Karpas-422 (cell line): ENCODE results near the gene WWOX. TPM values are rescaled to one million over a fixed set of nuclear protein-coding genes. Genes with fewer than 3 reads are reported as not detected.

Source experiments
- DNase-seq: peaks from one replicate; pipeline ENCODE4 v3.0.0-alpha.2; 2015
- H2AFZ ChIP-seq: fragments of 200-600 bp; sonication (generic); 2 replicates; pipeline ENCODE4 v1.6.1; 2014; ENCODE audit warnings: antibody characterized with exemption, low read length, mixed read lengths
- H3K27ac ChIP-seq: fragments of 200-600 bp; sonication (generic); 2 replicates; pipeline ENCODE4 v1.5.1; 2014; ENCODE audit warnings: mild to moderate bottlenecking, low read length, moderate library complexity
- H3K27me3 ChIP-seq: fragments of 200-600 bp; sonication (generic); 2 replicates; pipeline ENCODE4 v1.6.1; 2014; ENCODE audit warnings: low read length, mixed read lengths
- H3K36me3 ChIP-seq: fragments of 200-600 bp; sonication (generic); 2 replicates; pipeline ENCODE4 v1.6.1; 2014; ENCODE audit warnings: low read length, mixed read lengths; ENCODE audit not compliant: insufficient read depth
- H3K4me1 ChIP-seq: fragments of 200-600 bp; sonication (generic); 2 replicates; pipeline ENCODE4 v1.6.1; 2014; ENCODE audit warnings: mild to moderate bottlenecking, low read length, mixed read lengths
- H3K4me2 ChIP-seq: fragments of 200-600 bp; sonication (generic); 2 replicates; pipeline ENCODE4 v1.6.1; 2014; ENCODE audit warnings: low read length, low read depth, mild to moderate bottlenecking; ENCODE audit not compliant: poor library complexity, severe bottlenecking
- H3K4me3 ChIP-seq: fragments of 200-600 bp; sonication (generic); 2 replicates; pipeline ENCODE4 v1.5.1; 2014; ENCODE audit warnings: mild to moderate bottlenecking, antibody characterized with exemption, low read length, mixed read lengths
- H3K79me2 ChIP-seq: fragments of 200-600 bp; sonication (generic); 2 replicates; pipeline ENCODE4 v1.6.1; 2014; ENCODE audit warnings: mild to moderate bottlenecking, low read length, mixed read lengths
- H3K9ac ChIP-seq: fragments of 200-600 bp; sonication (generic); 2 replicates; pipeline ENCODE4 v1.6.0; 2014; ENCODE audit warnings: low read length
- H3K9me2 ChIP-seq: fragments of 200-600 bp; sonication (generic), shearing (Covaris generic); replicated peaks from 2 replicates; pipeline ENCODE4 v1.6.0; 2014; ENCODE audit warnings: mild to moderate bottlenecking, low read length, moderate library complexity; ENCODE audit not compliant: insufficient read depth
- H3K9me3 ChIP-seq: fragments of 300-700, 200-600 bp; sonication (generic); 2 replicates; pipeline ENCODE4 v1.6.1; 2014; ENCODE audit warnings: low read length, mixed read lengths
- H4K20me1 ChIP-seq: fragments of 200-600 bp; sonication (generic); 2 replicates; pipeline ENCODE4 v1.6.1; 2014; ENCODE audit warnings: mild to moderate bottlenecking, antibody characterized with exemption, low read length, low read depth; ENCODE audit not compliant: insufficient read depth
- total RNA-seq: library from RNA; depleted of rRNA; stranded (reverse); fragments of >200 nt; shearing (Covaris generic); gene quantifications from 2 replicates; pipeline ENCODE4 v1.2.3, GENCODE V29; 2014; ENCODE audit warnings: low replicate concordance

Gene WWOX
- total RNA-seq, 1 experiment from 2014 or later, result 66.2 TPM

DNA sequence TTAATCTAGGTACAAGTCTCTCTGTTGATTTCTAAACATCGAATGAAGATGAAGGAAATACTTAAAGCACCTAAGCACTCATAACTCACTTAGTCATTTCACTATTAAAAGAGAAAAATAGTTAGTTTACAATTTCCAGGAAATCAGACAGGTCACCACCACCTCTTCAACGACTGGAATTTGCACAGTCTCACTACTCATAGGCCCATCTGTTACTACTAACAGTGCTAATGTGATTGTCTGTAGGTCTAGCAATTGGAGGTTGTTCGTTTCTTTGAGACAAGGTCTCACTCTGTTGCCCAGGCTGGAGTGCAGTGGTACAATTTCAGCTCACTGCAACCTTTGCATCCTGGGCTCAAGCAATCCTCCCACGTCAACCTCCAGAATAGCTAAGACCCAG lies 1056.5 kb downstream of the WWOX start:
- Histone ChIP-seq H3K79me2 (no peaks in the 10 kb centered on the region), H3K27ac (no peak overlapping the region), H3K9me3 (no peaks in the 10 kb centered on the region), H3K4me2 (no peak overlapping the region), H3K9ac (no peak overlapping the region), H3K9me2 (no peaks in the 10 kb centered on the region), H4K20me1 (no peaks in the 10 kb centered on the region), H3K4me3 (no peak overlapping the region), H2AFZ (no peak overlapping the region), H3K36me3 (no peaks in the 10 kb centered on the region), H3K27me3 (no peaks in the 10 kb centered on the region), H3K4me1 (no peaks in the 10 kb centered on the region)
- no peak for DNase-seq

GRCh38 chr16:79156761-79157160 lies 1057.3 kb downstream of the WWOX start:
- H3K9ac ChIP-seq, result no peak overlapping the region
- no peak overlapping the region for H2AFZ ChIP-seq
- no peaks in the 10 kb centered on the region for H3K36me3 ChIP-seq
- DNase-seq, result no peak
- H3K27me3 ChIP-seq, result no peaks in the 10 kb centered on the region
- H4K20me1 ChIP-seq, result no peaks in the 10 kb centered on the region
- H3K9me3 ChIP-seq, result no peaks in the 10 kb centered on the region
- no peak overlapping the region for H3K4me2 ChIP-seq
- H3K9me2 ChIP-seq, result no peaks in the 10 kb centered on the region
- no peak overlapping the region for H3K4me3 ChIP-seq
- no peaks in the 10 kb centered on the region for H3K4me1 ChIP-seq
- H3K79me2 ChIP-seq, result no peaks in the 10 kb centered on the region
- no peak overlapping the region for H3K27ac ChIP-seq

GRCh38 chr16:79158337-79158736 lies 1058.9 kb downstream of the WWOX start:
- H2AFZ ChIP-seq, result no peak overlapping the region
- no peaks in the 10 kb centered on the region for H3K27me3 ChIP-seq
- no peak overlapping the region for H3K27ac ChIP-seq
- no peak for DNase-seq
- H3K79me2 ChIP-seq, result no peaks in the 10 kb centered on the region
- H3K36me3 ChIP-seq, result no peaks in the 10 kb centered on the region
- no peaks in the 10 kb centered on the region for H3K4me1 ChIP-seq
- H3K9ac ChIP-seq, result no peak overlapping the region
- H3K4me2 ChIP-seq, result no peak overlapping the region
- H3K9me3 ChIP-seq, result no peaks in the 10 kb centered on the region
- H4K20me1 ChIP-seq, result no peaks in the 10 kb centered on the region
- H3K4me3 ChIP-seq, result no peak overlapping the region
- H3K9me2 ChIP-seq, result no peaks in the 10 kb centered on the region

DNA sequence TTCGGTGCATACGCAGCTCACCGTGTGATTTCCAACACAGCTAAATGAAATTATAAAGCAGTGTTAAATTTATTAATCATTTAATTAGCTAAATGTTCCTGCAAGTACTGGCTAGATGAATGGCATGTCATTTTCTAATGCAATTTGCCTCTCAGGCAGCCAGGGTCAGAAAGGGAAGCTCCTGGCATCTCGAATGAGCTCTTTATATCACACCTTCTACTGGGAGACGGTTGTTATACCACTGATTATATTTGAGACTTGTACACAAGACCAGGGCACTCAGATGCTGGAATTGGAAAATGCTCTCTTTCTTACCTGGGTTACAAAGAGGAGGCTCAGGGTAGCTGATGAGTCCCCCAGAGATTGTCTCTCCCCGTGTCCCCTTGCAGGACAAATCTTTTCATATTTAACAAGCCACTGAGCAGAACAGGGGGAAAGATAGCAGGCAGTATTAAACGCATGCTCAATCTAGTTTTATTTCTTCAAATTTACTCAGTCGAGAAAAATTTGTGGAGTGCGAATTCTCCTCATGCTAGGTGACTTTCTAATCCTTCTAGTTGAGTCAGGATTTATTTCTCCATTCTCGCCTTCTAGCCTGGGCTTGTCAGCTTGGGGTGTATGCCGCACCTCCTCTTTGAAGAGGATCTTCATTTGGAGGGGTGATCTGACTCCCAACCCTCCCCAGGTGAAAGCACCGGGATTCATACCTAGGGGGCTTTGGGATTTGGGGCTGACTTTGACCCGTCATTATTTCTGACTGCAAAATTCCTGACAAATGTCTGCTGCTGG lies 1060.0 kb downstream of the WWOX start:
- H4K20me1 ChIP-seq, result no peaks in the 10 kb centered on the region
- no peaks in the 10 kb centered on the region for H3K36me3 ChIP-seq
- H2AFZ ChIP-seq, result no peak overlapping the region
- no peak for DNase-seq
- H3K4me2 ChIP-seq, result no peak overlapping the region
- H3K79me2 ChIP-seq, result no peaks in the 10 kb centered on the region
- H3K4me3 ChIP-seq, result no peak overlapping the region
- no peaks in the 10 kb centered on the region for H3K27me3 ChIP-seq
- H3K9ac ChIP-seq, result no peak overlapping the region
- no peak overlapping the region for H3K27ac ChIP-seq
- H3K4me1 ChIP-seq, result no peaks in the 10 kb centered on the region
- H3K9me2 ChIP-seq, result no peaks in the 10 kb centered on the region
- no peaks in the 10 kb centered on the region for H3K9me3 ChIP-seq

- Histone ChIP-seq H3K27ac (no peak overlapping the region), H3K9me3 (peaks cover 2% of the 10 kb centered on the region), H3K4me3 (no peak overlapping the region), H3K27me3 (no peaks in the 10 kb centered on the region), H3K9ac (no peak overlapping the region), H3K36me3 (no peaks in the 10 kb centered on the region), H2AFZ (no peak overlapping the region), H3K9me2 (no peaks in the 10 kb centered on the region), H3K4me2 (no peak overlapping the region), H4K20me1 (no peaks in the 10 kb centered on the region), H3K79me2 (no peaks in the 10 kb centered on the region), H3K4me1 (no peaks in the 10 kb centered on the region)
- no peak for DNase-seq
Measured at GRCh38 chr16:79162977-79163376, 1063.5 kb downstream of the WWOX start.

DNA sequence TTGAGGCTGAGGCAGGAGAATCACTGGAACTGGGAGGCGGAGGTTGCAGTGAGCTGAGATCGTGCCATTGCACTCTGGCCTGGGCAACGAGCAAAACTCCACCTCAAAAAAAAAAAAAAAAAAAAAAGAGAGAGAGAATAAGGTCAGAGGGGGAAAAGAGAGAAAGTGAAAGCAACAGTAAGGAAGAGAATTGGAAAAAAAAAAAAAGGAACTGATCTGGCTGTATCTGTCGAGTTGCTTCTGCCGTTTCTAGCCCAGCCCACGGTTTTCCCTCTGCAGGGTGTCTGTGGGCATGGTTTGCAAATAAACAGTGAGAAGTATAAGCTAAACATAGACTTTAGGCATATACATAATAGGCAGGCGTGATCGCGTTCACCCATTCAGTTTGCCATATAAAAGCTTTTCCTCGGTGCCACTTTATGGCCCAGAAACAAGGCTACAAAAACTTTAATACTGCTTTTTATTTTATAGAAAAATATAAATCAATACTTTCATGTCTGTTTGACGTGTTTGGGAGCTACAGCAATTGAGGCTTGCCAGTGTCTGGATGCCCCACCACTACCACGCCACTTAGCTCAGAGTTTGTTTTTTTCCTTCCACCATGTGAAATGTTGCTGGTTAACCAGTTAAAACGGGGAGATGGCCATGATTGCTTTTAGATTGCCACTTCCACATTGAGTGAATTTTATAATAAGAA lies 1064.4 kb downstream of the WWOX start:
- Histone ChIP-seq H4K20me1 (no peaks in the 10 kb centered on the region), H3K79me2 (no peaks in the 10 kb centered on the region), H3K4me2 (no peak overlapping the region), H3K9me2 (no peaks in the 10 kb centered on the region), H3K4me1 (no peaks in the 10 kb centered on the region), H2AFZ (no peak overlapping the region), H3K9me3 (peaks cover 3% of the 10 kb centered on the region), H3K4me3 (no peak overlapping the region), H3K36me3 (no peaks in the 10 kb centered on the region), H3K27ac (no peak overlapping the region), H3K9ac (no peak overlapping the region), H3K27me3 (no peaks in the 10 kb centered on the region)
- no peak for DNase-seq

DNA sequence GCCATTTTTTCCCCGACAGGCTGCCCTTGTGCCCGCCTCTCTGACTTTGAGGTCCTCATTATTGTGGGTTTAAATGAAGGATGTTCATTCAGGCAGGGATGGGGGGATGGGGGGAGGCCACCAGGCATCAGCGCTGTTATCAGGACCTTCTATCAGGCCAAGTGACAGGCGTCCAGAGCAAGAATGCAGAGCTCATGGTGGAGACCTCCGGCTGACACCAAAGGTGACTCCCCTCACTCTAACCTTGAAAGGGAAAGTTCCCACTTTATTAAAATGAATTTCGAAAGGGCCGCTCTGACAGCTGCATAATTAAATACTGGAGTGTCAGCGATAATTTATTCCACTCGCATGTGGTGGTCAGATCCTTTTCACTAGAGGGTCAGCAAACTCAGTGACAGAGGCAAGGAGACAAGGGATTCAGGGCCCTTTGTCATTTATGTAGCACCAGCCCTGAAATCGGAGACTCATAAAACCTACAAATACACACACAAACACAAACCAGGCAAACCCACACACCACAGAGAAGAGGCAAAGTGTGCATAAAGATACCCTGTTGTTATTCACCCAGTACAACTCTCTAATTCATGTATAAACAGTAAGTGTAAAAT lies 1065.0 kb downstream of the WWOX start:
- Histone ChIP-seq H3K36me3 (no peaks in the 10 kb centered on the region), H2AFZ (no peak overlapping the region), H3K79me2 (no peaks in the 10 kb centered on the region), H3K4me2 (no peak overlapping the region), H3K9me3 (peaks cover 3% of the 10 kb centered on the region), H4K20me1 (no peaks in the 10 kb centered on the region), H3K9ac (no peak overlapping the region), H3K4me1 (no peaks in the 10 kb centered on the region), H3K9me2 (no peaks in the 10 kb centered on the region), H3K4me3 (no peak overlapping the region), H3K27ac (no peak overlapping the region), H3K27me3 (no peaks in the 10 kb centered on the region)
- DNase-seq, result no peak

DNA sequence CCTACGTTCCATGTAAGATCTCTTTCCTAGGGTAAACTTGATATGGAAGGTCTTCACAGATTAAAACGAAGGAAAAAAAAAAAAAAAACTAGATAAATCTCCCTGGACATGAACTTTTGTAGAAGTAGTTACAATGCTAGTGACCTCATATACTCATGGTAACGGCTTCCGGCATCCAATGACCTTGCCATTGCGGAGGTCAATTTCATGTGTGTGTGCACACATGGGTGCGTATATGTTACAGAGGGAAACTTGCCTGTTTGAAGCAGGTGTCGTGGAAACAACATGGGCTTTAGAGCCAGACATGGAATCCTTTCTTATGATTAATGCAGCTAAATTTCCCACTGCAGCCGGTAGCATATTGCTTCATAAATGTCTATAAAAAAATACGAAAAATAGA lies 1065.6 kb downstream of the WWOX start:
- Histone ChIP-seq H3K4me3 (no peak overlapping the region), H3K9ac (no peak overlapping the region), H3K9me2 (no peaks in the 10 kb centered on the region), H3K4me1 (no peaks in the 10 kb centered on the region), H3K27me3 (no peaks in the 10 kb centered on the region), H2AFZ (no peak overlapping the region), H3K36me3 (no peaks in the 10 kb centered on the region), H4K20me1 (no peaks in the 10 kb centered on the region), H3K4me2 (no peak overlapping the region), H3K27ac (no peak overlapping the region), H3K9me3 (peaks cover 3% of the 10 kb centered on the region), H3K79me2 (no peaks in the 10 kb centered on the region)
- no peak for DNase-seq
